NOMO-1 treated with dmso at 0.1 percent for 144 hours (cell line): Measurements from ENCODE around the gene LAYN.

ENCODE experiments used
- DNase-seq: peaks from one replicate; lab custom pipeline; 2025; ENCODE audit not compliant: unreplicated experiment; lab: John Stamatoyannopoulos, UW

The LAYN gene

DNA sequence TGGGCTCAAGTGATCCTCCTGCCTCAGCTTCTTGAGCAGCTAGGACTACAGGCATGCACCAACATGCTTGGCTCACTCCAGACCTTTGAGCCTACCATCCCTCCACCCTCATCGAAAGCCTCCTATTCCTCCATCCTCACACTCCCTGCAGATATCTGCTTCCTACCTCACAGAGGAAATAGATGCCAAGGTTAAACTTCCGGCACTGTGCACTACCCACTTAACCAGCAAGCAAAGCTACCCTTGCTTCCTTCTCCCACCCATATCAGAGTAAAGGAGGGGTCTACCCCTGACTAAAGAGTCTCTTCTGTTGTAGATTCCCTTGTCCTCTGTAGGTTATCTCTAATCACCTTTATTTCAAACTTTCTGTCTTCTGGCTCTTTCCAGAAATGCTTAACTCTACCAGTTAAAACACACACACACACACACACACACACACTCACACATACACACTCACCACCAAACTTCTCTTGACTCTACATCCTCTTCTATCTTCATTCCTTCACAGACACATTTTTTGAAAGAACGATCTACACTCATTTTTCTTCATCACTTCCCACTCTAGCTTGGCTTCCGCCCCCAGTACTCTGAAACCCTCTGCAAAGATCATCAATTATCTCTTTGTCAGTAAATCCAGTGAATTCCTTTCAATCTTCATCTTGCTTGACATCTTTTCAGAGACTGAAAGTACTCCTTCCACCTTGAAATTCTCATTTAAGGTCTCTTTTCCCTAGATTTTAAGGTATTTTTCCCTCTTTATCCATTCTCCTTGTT is 50.9 kb downstream of the LAYN start:
- DNase-seq, result no peak

DNA sequence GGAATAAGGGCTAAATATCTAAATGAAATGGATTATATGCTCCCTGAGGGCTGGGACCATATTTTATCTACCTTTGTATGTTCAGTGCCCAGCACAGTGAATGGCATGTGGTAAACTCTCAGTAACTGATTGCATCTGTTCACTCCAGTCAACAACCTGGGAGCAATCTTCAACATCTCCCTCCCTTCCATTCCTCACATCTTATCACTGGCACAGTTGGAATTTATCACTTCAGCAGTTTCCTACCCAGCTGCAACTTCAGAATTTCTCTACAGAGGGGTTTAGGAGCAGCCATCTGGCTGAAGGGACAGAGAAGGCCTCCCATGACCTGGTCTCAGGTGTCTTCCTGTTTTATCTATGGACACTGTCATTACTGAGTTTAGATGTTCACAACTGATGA is 52.0 kb downstream of the LAYN start:
- DNase-seq, result no peak

DNA sequence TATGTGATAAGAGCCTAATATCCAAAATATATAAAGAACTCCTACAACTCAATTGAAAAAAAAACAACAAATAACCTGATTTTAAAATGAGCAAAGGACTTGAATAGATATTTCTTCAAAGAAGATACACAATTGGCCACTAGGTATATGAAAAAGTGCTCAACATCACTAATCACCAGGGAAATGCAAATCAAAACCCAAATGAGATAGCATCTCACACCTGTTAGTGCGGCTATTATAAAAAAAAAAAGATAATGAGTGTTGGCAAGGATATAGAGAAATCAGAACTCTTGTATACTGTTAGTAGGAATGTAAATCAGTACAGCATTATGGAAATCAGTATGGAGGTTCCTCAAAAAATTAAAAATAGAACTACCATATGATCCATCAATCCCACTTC is 55.8 kb downstream of the LAYN start:
- no peak for DNase-seq

DNA sequence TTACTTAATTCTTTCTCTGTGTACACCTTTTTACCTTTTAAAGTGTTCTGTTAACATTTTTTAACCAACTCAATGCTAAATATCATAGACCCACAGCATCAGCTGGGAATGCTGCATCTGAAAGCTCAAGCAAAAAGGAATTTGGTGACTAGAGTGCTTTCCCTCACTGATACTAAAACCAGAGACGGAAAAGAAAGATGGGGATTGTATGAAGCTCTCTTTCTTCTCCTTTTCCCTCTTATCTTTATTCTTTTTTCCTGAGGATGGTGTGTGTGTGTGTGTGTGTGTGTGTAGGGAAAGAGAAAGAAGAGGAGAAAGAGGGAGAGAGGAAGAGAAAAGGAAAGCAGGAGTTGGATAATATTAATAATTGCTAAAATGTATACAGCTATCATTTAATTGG is 57.6 kb downstream of the LAYN start:
- DNase-seq, result no peak

DNA sequence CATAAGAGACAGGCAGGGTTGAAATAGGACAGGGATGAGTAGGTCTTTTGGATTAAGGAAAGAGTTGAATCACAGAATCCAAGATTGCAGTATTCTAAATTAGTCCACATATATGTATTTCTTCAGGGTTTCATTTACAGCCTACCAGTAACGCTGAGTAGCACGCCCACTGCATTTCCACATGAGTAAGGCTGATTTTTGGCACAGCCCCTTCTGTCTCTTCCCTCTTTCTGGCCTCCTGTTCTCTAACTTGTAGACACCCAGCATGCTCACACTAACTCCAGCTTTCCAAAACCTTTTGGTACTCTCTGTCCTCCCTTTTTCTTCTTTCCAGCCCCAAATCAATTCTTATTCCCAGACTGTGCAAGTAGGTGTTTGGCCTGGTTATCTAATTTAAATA is 58.0 kb downstream of the LAYN start:
- DNase-seq, result no peak

DNA sequence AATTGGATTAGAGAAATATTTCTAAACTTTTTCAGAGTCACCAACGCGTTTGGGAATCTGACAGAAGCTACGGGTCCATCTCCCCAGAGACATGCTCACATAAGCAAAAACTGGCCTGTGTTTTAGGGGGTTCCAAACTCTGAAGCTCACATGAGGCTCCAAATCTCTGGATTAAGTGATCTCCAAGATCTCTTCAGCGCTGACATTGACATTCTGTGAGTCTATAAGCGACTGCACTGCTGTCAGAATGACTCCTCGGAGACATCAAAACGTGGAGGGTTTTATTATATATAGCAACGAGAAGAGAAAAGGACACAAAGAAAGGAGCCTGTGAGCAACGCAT is 61.1 kb downstream of the LAYN start:
- DNase-seq, result no peak

DNA sequence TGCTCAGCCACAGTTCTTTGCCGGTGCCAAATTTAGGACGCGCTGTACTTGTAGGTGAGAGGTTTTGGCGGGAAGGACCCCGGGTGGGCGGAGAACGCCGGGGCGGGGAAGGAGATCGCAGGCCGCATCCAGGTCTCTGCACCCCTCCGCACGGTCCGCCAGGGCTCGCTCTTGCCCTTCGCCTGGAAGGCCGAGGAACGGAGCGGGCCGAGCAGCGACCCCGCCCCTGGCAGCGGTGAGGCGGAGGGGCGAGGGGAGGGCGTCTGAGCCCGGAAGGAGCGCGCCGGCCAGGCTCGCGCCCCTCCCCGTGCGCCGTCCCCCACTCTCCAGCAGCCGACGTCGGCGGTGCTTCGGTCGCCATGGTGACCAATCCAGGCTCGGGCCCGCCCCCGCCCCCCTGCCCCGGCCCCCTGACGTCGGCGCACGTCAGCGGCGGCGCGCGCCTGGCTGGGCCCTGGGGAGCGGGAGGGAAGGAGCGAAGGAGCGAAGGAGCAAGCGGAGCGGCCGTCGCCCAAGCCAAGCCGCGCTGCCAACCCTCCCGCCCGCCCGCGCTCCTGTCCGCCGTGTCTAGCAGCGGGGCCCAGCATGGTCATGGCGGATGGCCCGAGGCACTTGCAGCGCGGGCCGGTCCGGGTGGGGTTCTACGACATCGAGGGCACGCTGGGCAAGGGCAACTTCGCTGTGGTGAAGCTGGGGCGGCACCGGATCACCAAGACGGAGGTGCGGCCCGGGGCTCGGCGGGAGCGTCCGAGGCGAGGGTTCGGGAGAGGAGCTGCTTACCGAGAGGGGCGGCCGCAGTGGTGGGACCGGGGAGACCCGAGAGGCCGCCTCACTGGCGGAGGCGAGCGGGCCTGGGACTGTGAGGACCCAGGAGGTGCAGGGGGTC is 61.7 kb downstream of the LAYN start, which contains the start of gene SIK2:
Gene SIK2 (plus strand): TSS at position 471 of the 886 bp plus-strand sequence. CDS start 115 bp downstream, at position 586.
- peak; percentile 93 for DNase-seq

DNA sequence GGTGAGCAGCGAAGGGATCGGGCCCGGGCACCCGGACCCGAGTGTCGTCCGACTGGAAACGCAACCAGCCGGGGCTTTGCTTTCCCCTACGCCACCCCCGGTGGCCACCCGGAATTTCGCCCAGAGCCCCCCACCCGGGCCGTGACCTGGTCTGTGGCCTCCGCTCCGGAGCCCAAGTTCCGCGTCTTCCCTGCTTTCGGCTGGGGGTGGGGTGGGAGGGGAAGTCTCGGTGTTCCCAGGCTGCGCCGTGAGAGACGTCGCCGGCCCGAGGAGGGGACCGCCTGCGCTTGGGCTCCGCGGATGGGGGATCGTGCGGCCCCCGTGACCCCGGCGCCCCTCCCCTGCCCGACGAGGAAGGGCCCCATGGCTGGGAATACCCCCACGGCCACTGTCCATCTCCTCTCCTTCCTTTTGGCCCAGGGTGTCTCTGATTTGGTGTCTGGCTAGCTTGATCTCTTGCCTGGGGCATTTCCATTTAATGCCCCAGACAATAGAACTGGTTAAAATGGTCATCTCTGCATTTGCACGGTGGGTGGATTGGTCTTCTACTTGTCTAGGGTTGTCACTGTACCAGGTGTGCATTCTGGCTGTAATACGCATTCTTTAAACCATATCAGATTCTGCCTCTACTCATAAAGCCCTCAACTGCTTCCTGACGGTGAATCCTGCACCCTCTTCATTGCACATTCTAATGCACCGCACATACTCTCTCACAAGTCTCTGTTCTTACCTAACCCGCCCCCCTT is 62.5 kb downstream of the LAYN start:
- no peak for DNase-seq

DNA sequence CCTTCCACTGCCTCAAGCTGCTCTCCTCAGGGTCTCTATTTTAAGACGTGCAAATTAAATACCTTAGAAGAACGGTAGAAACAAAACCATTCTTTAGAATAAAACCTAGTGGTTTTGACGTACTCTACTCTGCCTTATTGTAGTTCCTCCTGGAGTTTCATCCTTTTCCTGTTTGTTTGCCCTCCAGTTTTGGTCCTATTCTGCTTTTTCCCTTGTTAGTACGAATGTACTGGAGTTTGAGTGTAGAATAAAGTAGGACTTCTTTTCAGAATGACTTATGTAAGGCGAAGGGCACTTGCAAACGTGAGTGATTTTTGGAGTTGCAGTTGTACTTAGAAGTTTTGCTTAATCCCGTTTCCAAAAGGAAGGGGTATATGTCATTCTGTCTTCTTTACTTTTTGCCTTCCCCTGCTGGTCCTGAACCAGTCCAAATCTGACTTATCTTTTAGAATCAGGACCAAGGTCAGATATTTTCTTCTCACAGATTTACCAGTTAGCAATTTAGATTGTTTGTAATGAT is 63.2 kb downstream of the LAYN start:
- DNase-seq, result no peak

DNA sequence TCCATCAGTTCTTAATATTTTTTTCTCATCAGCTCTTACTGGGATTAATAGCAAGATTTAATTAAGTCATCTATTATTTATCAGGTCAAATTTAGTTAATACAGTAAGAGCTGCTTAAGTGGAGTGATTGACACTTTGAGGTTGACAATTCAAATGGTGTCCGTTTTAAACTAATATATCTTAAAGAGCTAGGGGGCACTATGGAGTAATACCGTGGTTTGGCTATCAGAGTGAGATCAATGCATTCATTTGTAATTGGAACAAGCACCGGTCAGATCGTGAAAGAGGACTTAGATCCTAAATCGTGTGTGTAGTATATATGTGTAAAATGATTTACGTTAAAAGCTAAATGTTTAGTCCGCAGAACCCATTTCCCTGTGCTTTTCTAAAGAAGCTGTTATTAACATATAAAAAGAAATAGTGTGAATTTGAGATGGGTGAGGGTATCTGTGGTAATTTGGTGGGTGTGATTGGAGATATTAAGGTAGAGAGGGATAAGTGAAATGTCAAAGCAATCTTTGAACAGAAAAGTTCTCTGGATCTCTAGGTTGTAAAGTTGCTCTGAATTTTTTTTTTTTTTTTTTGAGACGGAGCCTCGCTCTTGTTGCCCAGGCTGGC is 64.0 kb downstream of the LAYN start:
- DNase-seq, result no peak

DNA sequence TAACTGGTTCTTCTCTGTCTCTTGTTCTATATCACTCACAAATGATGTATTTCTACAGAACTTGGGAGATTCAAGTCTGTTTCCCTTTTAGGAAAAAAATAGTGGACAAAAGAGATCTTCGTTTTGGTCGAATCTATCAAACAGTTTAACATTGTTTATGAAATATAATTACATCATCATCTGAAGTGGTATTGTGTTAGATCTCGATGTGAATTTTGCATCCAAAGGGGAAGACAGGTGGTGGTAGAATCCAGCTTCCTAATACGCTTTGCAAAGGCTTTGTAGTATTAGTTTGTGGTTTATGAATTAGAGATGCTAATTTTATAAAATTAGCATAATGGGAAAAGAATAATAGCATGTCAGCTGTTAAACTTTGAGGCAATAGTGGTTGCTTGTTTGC is 65.2 kb downstream of the LAYN start:
- no peak for DNase-seq

DNA sequence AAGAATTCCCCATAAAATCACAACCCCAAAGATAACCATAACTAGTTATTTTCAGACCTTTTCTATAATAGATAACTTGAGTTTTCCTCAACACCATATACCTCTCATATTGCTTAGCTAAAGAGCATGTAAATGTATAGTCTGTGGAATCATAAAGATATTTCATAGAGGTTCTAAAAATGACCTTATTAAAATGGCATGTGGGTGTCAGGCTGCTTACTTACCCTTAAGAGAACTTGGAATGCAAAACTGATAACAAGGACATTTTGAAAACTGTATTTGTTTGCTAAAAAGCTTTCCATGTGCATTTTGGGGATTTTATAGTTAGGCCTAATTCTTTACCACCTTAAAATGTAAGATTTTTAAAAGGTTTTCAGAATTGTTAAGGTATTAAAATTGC is 66.5 kb downstream of the LAYN start:
- DNase-seq, result no peak

DNA sequence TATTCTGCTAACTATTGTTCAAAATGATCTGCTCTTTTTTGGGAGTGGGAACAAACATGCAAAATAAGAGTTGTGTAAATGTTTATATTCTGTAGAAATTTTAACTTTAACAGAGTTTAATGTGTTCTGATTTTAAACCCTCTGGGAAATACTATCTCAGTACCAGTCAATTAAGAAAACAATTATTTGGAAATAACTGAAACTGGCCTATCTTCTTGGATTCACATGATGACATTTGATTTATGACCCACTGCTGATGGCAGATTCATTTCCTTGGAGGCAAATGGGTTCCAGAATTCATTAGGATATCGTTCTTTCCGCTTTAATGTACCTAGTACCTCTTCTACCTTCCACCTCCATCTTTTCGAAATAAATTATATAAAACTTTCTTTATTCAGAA is 67.2 kb downstream of the LAYN start:
- DNase-seq, result no peak
